ENCODE data around the gene RADIL. TPM values are rescaled to one million over a fixed set of nuclear protein-coding genes. Genes with fewer than 3 reads are reported as not detected.

The RADIL gene
- total and polyA plus RNA-seq, 2 donors, result 4.9 to 8.0 TPM

GRCh38 chr7:4789194-4790077 lies 94.1 kb downstream of the RADIL start:
- Histone ChIP-seq H3K4me1 (ENCODE audit: insufficient read depth) (no peaks in the 10 kb centered on the region), H3K27ac (ENCODE audit: low read depth) (no peak overlapping the region), H3K36me3 (ENCODE audit: insufficient read depth) (peaks cover 11% of the 10 kb centered on the region), H3K4me3 (ENCODE audit: low read depth, low read length) (no peak overlapping the region)
- no peak for DNase-seq (ENCODE audit: extremely low spot score)
- 89% methylated on average over 26 of the region's 26 CpGs for WGBS

GRCh38 chr7:4788627-4789189 lies 94.8 kb downstream of the RADIL start:
- no peak for DNase-seq (ENCODE audit: extremely low spot score)
- Histone ChIP-seq H3K4me3 (ENCODE audit: low read depth, low read length) (no peak overlapping the region), H3K36me3 (ENCODE audit: insufficient read depth) (peaks cover 11% of the 10 kb centered on the region), H3K4me1 (ENCODE audit: insufficient read depth) (no peaks in the 10 kb centered on the region), H3K27ac (ENCODE audit: low read depth) (no peak overlapping the region)
- 92% methylated on average over 27 of the region's 27 CpGs for WGBS

DNA sequence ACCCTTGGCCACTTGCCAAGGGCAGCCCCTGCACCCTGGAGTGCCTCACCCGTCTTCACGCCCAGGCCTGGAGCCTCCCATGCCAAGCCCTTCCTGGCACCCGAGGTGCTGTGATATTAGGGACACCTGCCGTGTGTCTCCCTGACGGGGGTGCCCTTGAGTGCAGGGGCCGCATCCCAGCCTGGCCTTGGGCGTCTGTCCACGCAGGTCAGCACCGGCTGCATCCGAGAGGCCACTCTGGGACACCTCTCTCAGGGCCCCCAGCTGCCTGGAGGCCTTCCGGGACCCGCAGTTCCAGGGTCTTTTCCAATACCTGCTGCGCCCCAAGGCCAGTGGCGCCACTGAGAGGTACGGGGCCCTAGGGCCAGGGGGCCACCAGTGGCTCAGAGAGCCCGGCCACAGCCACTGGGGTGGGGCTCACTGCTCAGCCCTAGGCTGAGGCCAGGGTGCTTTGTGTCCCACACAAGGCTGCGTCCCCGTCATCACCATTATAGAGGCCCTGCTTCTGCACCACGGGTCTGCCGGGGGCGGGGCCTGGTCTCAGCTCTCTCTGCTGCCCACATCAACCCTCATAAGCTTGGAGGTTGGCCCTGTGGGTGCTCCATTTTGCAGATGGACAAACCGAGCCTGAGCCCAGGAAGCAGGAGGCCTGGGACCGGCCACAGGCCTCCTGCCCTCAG lies 95.4 kb downstream of the RADIL start:
- Histone ChIP-seq H3K4me3 (ENCODE audit: low read depth, low read length) (no peak overlapping the region), H3K4me1 (ENCODE audit: insufficient read depth) (no peaks in the 10 kb centered on the region), H3K27ac (ENCODE audit: low read depth) (no peak overlapping the region), H3K36me3 (ENCODE audit: insufficient read depth) (peaks cover 13% of the 10 kb centered on the region)
- DNase-seq (ENCODE audit: extremely low spot score), result no peak
- 87% methylated on average over 23 of the region's 23 CpGs for WGBS

GRCh38 chr7:4787541-4787940 lies 96.0 kb downstream of the RADIL start:
- Histone ChIP-seq H3K36me3 (ENCODE audit: insufficient read depth) (peaks cover 13% of the 10 kb centered on the region), H3K27ac (ENCODE audit: low read depth) (no peak overlapping the region), H3K4me1 (ENCODE audit: insufficient read depth) (no peaks in the 10 kb centered on the region), H3K4me3 (ENCODE audit: low read depth, low read length) (no peak overlapping the region)
- DNase-seq (ENCODE audit: extremely low spot score), result no peak
- WGBS, result 89% methylated on average over 17 of the region's 17 CpGs

GRCh38 chr7:4786015-4786414 lies 97.5 kb downstream of the RADIL start:
- Histone ChIP-seq H3K4me1 (ENCODE audit: insufficient read depth) (no peaks in the 10 kb centered on the region), H3K4me3 (ENCODE audit: low read depth, low read length) (no peak overlapping the region), H3K27ac (ENCODE audit: low read depth) (no peak overlapping the region), H3K36me3 (ENCODE audit: insufficient read depth) (peaks cover 12% of the 10 kb centered on the region)
- no peak for DNase-seq (ENCODE audit: extremely low spot score)
- 91% methylated on average over 17 of the region's 17 CpGs for WGBS

GRCh38 chr7:4785371-4785770 lies 98.1 kb downstream of the RADIL start:
- Histone ChIP-seq H3K4me1 (ENCODE audit: insufficient read depth) (no peaks in the 10 kb centered on the region), H3K36me3 (ENCODE audit: insufficient read depth) (peaks cover 9% of the 10 kb centered on the region), H3K27ac (ENCODE audit: low read depth) (no peak overlapping the region), H3K4me3 (ENCODE audit: low read depth, low read length) (no peak overlapping the region)
- DNase-seq (ENCODE audit: extremely low spot score), result no peak
- 93% methylated on average over 20 of the region's 20 CpGs for WGBS

GRCh38 chr7:4784799-4785198 lies 98.7 kb downstream of the RADIL start:
- Histone ChIP-seq H3K36me3 (ENCODE audit: insufficient read depth) (peaks cover 9% of the 10 kb centered on the region), H3K4me3 (ENCODE audit: low read depth, low read length) (no peak overlapping the region), H3K4me1 (ENCODE audit: insufficient read depth) (no peaks in the 10 kb centered on the region), H3K27ac (ENCODE audit: low read depth) (no peak overlapping the region)
- WGBS, result 85% methylated on average over 19 of the region's 19 CpGs
- DNase-seq (ENCODE audit: extremely low spot score), result no peak

DNA sequence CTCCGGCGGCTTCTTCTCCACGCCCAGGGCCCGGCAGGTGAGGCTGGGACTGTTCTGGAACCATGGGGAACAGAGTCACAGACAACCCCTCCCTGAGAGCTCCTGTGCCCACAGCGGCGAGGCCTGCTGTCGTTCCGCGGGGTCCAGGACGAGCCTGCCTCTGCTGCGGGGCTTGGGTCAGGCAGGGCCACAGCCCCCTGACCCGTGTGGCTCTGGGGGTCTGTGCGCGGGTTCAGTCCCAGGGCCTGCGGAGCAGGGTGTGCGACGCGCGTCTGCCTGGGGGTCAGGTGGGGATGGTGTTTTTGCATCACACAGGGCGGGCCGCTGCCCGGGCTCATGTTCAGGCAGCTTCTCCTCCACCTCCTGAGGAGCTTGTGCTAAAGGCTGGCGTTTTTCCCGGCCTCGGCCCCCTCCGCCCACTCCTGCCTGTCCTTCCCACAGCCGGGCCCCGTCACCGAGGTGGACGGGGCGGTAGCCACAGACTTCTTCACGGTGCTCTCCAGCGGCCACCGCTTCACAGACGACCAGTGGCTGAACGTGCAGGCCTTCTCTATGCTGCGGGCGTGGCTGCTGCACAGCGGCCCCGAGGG lies 99.7 kb downstream of the RADIL start:
- DNase-seq (ENCODE audit: extremely low spot score), result no peak
- H3K36me3 ChIP-seq (ENCODE audit: insufficient read depth), result peaks cover 9% of the 10 kb centered on the region
- H3K4me1 ChIP-seq (ENCODE audit: insufficient read depth), result no peaks in the 10 kb centered on the region
- H3K4me3 ChIP-seq (ENCODE audit: low read depth, low read length), result no peak overlapping the region
- H3K27ac ChIP-seq (ENCODE audit: low read depth), result no peak overlapping the region
- 82% methylated on average over 40 of the region's 40 CpGs for WGBS

DNA sequence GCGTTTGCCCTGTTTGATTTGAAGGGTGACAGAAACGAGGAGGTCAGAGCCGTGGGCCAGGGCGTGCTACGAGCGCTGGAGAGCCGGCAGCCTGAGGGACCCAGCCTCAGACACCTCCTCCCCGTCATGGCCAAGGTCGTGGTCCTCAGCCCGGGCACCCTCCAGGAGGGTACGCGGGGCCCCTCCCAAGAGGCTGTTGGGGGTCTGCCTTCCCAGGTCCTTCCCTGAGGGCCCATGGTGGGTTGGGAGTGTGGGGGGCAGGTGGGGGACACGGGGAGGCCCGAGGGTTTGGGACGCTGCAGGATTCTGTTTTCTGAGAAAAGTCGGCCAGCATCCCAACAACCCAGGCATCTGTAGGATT lies 100.2 kb downstream of the RADIL start:
- Histone ChIP-seq H3K4me3 (ENCODE audit: low read depth, low read length) (no peak overlapping the region), H3K4me1 (ENCODE audit: insufficient read depth) (no peaks in the 10 kb centered on the region), H3K27ac (ENCODE audit: low read depth) (no peak overlapping the region), H3K36me3 (ENCODE audit: insufficient read depth) (peaks cover 5% of the 10 kb centered on the region)
- DNase-seq (ENCODE audit: extremely low spot score), result no peak
- WGBS, result 90% methylated on average over 16 of the region's 16 CpGs

- Histone ChIP-seq H3K36me3 (ENCODE audit: insufficient read depth) (peaks cover 5% of the 10 kb centered on the region), H3K27ac (ENCODE audit: low read depth) (no peak overlapping the region), H3K4me1 (ENCODE audit: insufficient read depth) (no peaks in the 10 kb centered on the region), H3K4me3 (ENCODE audit: low read depth, low read length) (no peak overlapping the region)
- DNase-seq (ENCODE audit: extremely low spot score), result no peak
- WGBS, result 92% methylated on average over 36 of the region's 36 CpGs
Observed at GRCh38 chr7:4782333-4783291, 100.9 kb downstream of the RADIL start.

GRCh38 chr7:4781366-4782069 lies 102.0 kb downstream of the RADIL start:
- Histone ChIP-seq H3K4me1 (ENCODE audit: insufficient read depth) (no peaks in the 10 kb centered on the region), H3K27ac (ENCODE audit: low read depth) (no peak overlapping the region), H3K4me3 (ENCODE audit: low read depth, low read length) (no peak overlapping the region), H3K36me3 (ENCODE audit: insufficient read depth) (peaks cover 5% of the 10 kb centered on the region)
- DNase-seq (ENCODE audit: extremely low spot score), result no peak
- WGBS, result 96% methylated on average over 27 of the region's 27 CpGs

GRCh38 chr7:4779118-4779517 lies 104.4 kb downstream of the RADIL start:
- Histone ChIP-seq H3K36me3 (ENCODE audit: insufficient read depth) (peaks cover 2% of the 10 kb centered on the region), H3K4me3 (ENCODE audit: low read depth, low read length) (no peak overlapping the region), H3K4me1 (ENCODE audit: insufficient read depth) (no peaks in the 10 kb centered on the region), H3K27ac (ENCODE audit: low read depth) (no peak overlapping the region)
- WGBS, result 92% methylated on average over 5 of the region's 5 CpGs
- DNase-seq (ENCODE audit: extremely low spot score), result no peak

Measured in urinary bladder (tissue), 4 donors.